AG08396 (cell line): ENCODE results near the gene KLF7.

Source experiments
- DNase-seq: peaks from one replicate; pipeline ENCODE4 v3.0.0; 2012; ENCODE audit warnings: low spot score, mixed read lengths

KLF7 gene

DNA sequence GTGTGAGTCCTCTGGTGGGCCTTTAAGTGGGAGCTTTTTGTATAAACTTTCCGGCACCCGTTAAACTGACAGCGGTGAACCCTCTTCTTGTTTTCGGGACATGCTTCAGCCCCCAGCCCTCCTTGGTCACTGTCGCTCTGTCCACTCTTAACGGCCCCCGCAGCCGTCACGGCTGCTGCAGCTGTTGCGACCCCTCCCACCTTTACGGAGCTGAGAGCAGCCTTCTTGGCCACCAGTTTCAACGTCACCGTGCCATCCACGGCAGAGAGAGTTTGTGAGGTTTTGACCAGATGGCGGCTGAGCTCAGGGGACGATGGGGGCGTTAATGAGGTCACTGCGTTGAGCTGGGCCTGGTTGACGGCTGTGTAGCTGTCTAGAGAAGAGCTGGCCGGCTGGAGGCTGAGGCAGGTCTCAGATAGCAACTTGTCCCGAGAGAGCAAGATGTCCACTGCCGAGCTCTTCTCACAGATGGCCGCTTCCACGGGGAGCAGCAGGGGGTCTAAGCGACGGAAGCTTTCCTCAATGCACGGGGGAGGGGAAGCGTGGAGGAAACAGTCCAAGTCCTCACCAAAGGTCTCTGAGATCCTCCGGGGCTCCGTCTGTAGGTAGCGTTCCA lies 41.9 kb downstream of the KLF7 start:
- DNase-seq: no peak

DNA sequence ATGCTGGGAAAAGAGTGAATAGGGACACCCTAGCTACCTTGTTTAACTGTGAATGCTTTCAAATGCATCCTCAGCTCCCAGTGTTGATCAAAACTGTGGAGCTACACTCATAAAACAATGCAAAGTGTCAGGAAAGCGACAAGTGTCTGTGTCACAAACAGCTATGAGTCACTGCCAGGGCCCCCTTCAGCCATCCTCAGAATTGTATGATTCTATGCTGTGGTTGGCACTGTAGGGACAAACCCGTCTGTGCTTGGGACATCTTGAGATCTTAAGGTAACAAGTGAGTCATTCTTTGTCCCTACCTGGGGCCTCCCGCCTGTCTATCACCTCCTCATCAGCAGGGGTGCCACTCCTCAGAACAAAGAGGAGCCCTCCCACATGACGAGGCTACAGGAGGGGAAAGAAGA lies 42.4 kb downstream of the KLF7 start:
- no peak for DNase-seq

DNA sequence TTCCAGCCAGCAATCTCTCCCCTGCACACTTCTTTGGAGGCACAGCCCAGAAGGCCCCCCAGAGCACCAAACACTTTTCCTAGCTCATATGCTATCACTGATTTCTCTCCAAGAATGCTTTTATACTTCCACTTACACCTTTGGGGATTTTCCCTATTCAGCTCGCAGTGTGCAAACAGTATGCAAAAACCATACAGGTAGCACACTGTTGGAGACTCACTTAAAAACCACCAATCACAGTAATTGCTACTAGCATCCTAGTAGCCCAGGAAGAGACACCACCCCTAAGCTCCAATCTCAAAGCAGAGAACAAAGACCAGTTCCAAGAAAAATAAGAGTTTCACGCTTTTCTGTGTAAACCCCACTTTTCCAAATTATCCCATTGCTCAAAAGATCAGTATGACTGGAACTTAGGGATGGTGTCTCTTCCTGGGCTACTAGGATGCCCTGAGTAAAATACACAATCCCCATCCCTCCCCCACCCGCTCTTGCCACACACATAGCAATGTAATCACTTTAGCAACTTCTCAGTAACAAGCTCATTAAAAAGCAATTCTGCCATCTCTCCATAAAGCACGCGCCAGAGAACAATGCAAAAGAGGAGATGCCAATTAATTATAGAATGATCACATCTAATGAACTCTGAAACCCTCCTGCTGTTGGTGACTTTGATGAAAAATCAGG lies 43.0 kb downstream of the KLF7 start:
- no peak for DNase-seq

DNA sequence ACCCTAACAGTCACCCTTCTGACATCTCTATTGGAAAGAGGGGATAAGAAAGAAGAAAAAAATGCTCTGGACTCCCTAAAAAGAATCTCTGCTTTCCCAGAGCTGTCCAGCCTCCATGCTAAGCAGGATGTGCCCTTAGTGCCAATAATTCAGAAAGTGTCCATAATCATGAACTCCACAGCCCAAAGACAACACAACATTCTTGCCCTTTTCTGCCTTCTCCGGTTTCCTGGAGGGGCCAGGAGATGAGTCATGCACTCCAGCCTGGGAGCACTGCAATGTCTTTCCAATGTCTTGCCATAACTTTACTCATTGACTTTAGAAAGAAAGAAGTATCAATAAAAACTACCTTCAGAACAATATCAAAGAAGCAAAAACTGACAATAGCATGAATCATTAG lies 44.0 kb downstream of the KLF7 start:
- peak; percentile 64 for DNase-seq

DNA sequence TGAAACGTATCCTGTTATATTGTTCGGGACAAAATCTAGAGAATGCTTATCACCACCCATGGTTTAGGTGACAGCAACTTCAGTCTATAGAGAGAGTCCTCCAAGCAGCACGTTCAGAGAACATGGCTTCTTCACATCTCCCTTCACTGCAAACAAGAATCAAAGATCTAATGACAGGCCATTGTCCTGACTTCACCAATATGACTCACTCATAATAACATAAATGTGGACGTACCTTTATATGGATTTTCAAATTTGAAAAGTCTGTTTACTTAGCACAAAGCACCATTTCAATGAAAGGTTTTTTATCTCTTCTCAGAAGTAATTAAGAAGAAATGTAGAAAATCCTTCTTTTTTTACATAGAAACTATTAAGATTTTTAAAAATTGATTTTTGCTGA lies 46.7 kb downstream of the KLF7 start:
- DNase-seq: no peak

DNA sequence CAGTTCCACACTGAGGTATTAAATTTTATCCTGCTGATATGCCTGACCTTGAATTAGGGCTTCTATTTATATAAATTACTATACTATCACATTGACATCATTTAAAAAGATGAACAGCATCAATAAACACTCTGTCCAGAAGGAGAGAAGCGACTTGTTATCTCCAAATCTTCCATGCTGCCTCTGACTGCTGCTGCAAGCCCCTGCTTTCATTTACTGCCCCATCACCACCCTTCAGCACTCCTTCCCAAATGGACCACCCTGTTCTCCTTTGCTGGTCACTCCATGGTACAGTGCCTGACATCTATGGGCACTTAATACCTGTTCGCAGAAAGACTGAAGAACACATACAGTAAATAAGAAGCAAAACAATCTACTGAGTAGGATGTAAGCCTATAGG lies 48.1 kb downstream of the KLF7 start:
- DNase-seq: no peak

DNA sequence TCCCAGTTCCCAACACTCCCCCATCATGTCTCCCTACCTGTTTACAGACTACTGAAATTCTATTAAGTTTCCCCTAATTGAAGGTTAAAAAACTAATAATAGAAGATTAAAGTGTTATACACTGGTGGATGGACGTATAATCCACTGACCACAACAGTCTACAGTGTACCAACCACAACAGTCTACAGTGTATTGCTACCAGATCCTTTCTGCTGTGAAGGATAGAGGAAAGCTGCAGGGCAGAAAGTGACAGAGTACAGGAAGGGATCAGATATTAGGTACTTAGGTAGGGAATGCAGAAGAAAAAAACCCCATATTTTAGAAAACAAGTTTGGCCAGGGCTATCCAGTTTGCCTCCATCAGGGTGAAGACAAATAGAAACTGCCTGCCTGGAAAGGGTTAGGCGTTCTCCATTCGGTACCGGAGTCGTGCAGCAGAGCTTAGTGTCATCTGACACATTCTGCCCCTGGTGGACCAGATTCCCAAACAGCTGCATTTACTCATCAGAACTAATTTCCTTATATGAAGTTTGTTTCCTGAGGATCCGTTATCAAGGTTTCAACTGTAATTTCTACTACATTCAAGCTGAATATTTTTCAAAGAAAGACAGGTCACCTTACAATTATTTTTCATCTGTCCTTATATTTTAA lies 49.9 kb downstream of the KLF7 start:
- DNase-seq: peak; percentile 33

DNA sequence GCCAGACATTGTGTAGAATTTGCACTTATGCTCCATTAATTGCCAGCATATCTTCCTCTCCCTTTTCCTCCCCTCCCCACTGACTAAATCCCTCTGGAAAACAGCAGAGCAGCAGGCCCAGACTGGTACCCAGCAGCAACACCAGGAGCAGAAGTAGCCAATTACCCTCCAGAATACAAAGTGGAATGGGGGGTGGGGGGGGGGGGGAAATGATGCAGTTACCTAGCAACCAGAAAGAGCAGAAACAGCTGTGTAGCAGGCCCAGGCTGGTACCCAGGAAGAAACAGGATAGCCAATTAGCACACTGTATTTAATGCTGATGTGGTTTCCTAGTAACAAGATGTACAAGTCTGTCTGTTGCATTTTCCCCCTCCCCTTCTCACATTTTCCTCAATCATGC lies 52.3 kb downstream of the KLF7 start:
- no peak for DNase-seq

DNA sequence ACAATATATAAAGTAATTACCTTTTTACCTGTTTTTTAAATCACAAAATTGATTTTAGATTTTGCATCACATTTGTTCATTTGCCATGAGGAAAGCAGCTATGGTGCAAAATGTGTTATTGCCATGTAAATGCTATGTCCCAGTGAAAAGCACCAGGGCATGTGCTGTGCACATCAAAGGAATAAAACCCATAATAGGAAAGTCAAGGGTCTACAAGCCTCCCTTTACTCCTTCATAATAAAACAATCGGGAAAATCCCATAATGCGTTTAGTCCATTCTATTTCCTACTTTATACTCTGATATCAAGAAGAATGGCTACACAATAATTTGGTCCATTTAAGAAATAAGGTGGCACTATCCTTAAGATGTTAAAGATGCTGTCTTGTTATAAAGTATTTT lies 53.0 kb downstream of the KLF7 start:
- DNase-seq: no peak

DNA sequence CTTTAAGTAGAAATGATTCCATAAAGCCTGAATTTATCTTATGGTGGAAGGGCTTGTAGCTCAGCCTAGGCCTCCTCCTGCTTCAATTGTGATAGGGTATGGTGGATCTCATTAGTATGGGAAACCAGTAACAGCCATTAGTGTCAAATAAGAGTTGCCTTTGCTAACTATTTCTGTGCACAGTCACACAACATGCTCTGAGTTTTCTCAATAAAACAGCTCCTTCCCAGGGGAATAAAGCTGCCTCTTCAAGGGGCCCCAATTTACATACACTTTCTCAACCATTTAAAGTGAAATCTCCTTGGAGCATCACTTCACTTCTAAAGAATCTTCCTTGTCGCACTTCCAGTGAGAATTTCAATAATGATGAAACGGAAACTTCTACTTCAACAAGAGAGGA lies 53.4 kb downstream of the KLF7 start:
- no peak for DNase-seq

DNA sequence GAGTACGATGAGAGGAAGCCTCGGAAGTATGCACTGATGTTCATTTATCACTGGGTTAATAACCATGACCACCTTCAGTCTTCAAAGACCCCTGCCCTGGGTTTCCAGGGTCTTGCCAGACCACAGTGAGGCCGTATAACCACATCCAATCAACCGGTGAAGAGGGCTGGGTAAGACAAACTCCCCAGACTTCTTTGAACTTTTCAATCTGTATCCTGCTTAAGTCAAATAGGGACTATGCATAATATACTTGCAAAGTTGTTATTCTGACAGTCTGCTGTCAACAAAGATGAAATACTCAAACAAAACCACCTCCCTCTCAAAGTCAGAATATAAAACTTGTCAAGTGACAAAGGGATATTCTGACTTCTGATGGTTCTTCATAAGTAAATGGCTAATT lies 54.0 kb downstream of the KLF7 start:
- DNase-seq: no peak

DNA sequence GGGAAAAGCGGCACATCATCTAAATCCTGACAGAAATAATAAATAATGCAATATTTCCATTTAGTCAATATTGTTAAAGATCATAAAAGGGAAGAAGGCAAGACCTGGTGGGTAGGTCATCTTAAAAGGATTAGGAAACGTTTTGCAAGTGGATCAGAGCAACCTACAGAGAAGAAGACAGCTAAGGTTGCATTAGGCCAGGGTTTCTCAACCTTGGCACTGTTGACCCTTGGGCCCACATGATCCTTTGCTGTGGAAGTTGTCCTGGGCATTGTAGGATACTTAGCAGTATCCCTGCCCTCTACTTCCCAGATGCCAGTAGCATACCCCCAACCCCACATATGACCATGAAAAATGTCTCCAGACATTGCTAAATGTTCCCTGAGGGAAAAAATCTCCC lies 55.0 kb downstream of the KLF7 start:
- no peak for DNase-seq

DNA sequence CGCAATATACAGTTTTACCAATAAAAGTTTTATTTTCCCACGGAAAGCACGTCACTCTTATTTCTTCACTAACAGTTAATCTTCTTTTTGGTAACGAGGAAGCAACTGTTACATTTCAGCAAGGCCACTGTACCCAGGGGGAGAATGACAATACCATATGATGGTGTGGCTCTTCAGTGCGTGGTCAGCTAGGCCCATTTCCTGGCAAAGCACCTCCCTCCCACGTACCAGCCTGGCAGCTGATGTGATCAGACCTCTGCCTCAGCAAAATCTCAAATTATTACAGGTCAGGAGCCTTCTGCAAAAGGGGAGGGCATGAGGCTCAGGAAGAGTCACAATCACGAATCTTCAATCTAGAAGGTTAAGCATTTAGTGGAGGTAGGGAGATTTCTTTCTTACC lies 55.4 kb downstream of the KLF7 start:
- no peak for DNase-seq

DNA sequence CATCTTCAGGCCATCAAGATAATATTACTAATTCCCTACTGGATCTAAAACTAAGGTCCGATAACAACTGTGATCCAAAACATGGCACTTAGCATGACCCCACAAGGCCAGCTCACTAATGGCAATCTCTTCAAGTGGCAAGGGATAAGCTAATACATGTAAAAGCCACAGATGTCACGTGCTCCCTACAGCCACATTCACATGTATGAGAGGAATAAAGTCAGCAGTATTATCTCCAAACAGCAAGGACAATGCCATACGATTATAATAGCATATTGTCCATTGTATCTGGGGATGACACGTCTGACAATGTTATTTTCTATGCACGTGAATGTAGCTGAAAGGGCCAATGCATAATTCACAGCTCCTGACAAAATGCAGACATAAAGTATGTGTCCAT lies 56.0 kb downstream of the KLF7 start:
- no peak for DNase-seq

DNA sequence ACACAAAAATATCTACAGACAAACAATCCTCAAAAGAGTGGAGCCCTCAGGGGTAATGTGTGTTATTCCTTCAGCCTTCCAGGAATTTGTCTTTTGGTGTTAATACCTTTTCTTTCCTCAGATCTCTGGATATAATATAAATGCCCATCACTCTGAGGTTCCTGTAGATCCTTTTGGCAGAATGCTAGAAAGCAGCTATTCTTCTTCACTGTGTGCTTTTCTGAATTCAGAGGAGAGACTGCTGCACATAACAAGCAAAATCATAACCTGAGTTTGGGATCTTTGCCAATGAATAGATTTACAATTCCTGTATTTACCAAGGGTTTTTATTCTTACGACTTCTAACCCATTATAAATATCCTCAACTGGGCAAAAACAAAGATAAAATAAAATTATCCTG lies 57.3 kb downstream of the KLF7 start:
- no peak for DNase-seq

DNA sequence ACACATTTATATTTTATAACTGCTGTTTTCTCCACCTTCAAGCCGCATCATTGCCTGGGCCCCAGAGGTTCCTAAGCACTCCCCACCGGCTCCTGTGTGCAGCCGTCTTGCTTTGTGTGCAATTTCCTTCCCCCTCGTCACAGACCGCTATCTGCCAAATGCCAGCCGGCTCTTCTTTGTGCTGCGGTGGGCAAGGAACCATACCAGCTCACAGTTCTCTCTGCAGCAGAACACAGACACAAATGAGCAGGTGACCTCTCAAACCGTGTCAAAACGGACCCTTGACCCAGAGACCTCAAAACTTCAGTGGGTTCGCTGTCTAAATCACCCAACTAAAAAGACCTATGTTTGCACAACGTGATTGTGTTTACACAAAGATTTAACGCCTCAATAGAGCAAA lies 58.2 kb downstream of the KLF7 start:
- DNase-seq: no peak

DNA sequence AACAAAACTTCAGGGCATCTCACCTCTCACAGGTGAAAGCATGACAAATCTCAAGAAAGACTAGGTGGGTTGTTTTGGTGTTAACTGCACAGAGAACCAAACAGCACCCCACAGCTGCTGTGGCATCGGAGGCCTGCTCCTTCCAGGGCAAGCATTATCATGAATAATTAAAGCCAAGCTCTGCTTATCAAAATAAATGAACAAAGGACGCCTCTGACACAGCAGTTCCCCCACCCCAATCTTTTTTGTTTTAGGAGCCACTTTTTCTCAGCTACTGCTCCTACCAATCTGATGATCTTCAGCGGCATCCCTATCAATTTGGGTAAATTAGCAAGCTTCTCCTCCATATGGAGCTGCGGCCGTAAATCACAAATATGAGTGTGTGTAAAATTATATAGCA lies 58.6 kb downstream of the KLF7 start:
- no peak for DNase-seq

DNA sequence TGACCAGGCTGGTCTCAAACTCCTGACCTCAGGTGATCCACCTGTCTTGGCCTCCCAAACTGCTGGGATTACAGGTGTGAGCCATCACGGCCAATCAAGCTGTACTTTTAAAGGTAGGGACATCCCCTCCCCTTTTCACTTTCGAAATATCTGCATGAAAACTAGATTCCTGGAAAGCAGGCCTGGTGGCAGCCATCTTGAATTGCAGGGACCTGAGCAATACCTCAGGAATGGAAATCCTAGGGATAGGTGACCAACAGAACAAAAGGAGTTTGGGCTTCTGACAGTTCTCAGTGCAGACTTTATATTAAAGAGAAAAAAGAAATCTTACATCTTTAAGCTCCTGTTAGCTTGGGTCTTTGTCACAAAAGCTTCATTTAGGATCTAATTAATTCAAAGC lies 62.6 kb downstream of the KLF7 start:
- DNase-seq: peak; percentile 13

DNA sequence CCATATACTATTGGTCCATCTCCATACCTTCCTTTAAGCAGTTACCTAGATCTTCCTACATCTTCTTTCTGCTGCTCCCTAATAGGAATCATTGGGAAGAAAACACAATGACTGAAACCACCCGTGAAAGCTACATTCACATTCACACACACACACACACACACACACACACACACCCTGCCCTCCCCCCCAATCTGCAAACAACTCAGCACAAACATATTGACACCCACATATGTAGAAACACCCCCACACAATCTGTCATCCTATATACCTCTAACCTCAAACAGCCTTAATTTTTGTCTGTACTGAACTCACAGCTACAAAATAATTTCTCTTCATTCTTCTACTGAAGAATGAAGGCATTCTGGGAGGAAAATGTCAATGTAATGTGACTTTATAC lies 63.8 kb downstream of the KLF7 start:
- DNase-seq: no peak

DNA sequence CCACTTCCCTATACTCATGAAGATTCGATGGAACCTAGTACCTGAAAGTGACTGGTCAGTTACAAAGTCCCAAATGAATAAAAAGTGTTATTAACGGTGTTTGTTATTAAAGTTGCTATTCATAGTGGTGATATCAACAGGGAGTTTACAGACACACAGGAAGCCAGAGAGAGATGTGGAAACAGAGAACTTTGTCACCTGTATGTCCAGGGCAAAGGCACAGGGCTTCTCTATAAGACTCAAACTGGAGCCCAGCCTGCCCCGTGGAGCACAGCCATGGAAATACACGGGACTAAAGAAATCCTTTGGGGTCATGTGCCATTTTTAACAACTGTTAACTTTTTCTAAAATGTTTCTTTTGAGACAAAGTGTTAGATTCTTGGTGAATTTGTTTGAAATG lies 68.5 kb downstream of the KLF7 start:
- no peak for DNase-seq

DNA sequence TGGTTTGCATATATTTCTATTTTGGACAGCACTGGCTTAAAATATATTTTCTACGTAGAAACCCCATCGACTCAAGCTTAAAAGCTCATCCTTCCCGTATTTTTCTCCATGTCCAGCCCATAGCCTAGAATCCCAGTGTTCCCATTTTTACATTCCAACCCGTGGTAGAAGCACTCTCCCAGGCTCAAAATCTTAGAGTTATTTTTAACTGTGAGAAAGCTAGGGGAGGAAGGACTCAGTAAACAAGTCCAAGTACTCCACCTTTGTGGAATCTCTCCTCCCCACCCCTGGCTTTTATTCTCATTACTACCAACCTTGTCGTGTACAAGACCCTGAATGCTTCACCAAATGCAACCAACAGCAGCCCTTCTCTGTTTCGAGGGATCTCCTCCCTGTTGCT lies 69.8 kb downstream of the KLF7 start:
- no peak for DNase-seq

DNA sequence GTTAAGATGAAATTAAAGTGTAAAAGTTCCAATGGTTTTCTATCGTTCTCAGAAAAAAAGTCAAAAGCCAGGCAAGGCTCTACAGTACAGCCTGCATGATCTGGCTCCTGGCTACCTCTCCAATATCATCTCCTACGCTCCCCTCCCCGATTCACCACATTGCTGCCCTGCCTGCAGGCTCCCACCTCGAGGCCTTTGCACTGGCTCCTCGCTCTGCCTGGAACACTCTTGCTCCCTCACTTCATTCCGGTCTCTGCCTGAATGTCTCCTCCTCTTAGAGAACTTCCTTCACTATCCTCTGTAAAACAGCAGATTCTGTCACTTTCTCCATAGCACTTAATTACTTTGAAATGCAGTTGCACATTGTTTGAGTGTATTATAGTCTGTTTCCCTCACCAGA lies 72.5 kb downstream of the KLF7 start:
- no peak for DNase-seq

DNA sequence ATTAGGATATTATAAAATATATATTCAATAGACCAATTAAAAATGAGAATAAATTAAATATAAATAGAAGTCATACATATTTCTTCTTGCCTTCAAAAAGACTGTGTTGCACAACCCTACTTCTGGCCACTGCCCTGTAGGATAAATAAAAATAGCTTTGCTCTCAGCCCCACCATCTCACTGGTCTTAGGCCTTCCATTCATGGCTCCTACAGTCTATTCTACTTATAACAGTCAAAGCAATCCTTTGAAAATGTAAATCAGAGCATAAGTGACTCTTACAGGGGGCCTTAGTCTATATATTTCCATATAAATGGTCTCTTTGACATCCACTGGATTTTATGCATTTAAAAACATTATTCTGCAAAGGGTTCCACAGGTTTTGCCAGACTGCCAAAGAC lies 72.9 kb downstream of the KLF7 start:
- DNase-seq: no peak

DNA sequence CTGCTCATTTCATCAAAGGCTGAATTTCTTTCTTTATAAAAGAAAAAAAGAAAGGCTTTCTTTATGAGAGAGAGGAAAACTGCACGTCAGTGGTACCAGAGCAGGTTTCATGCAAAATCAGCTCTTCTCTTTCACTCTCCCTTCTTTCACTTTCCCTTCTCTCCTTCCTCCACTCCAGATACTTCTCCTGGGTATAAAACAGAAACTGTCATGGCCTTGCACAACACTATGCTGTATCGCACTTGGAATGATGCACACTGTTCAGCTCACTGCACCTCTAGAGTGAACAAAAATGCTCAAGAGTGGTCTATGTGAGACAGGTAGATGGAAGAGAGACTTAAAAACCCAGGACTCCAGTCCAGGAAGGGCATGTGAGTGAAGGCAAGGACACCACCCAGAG lies 73.8 kb downstream of the KLF7 start:
- DNase-seq: no peak
